NCI-H774 (cell line): ENCODE results near the gene LMTK3.

Experiments used
- DNase-seq: peaks from one replicate; lab custom pipeline; 2025; lab: John Stamatoyannopoulos, UW

LMTK3 gene, protein sequence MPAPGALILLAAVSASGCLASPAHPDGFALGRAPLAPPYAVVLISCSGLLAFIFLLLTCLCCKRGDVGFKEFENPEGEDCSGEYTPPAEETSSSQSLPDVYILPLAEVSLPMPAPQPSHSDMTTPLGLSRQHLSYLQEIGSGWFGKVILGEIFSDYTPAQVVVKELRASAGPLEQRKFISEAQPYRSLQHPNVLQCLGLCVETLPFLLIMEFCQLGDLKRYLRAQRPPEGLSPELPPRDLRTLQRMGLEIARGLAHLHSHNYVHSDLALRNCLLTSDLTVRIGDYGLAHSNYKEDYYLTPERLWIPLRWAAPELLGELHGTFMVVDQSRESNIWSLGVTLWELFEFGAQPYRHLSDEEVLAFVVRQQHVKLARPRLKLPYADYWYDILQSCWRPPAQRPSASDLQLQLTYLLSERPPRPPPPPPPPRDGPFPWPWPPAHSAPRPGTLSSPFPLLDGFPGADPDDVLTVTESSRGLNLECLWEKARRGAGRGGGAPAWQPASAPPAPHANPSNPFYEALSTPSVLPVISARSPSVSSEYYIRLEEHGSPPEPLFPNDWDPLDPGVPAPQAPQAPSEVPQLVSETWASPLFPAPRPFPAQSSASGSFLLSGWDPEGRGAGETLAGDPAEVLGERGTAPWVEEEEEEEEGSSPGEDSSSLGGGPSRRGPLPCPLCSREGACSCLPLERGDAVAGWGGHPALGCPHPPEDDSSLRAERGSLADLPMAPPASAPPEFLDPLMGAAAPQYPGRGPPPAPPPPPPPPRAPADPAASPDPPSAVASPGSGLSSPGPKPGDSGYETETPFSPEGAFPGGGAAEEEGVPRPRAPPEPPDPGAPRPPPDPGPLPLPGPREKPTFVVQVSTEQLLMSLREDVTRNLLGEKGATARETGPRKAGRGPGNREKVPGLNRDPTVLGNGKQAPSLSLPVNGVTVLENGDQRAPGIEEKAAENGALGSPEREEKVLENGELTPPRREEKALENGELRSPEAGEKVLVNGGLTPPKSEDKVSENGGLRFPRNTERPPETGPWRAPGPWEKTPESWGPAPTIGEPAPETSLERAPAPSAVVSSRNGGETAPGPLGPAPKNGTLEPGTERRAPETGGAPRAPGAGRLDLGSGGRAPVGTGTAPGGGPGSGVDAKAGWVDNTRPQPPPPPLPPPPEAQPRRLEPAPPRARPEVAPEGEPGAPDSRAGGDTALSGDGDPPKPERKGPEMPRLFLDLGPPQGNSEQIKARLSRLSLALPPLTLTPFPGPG (N-terminal part only)

DNA sequence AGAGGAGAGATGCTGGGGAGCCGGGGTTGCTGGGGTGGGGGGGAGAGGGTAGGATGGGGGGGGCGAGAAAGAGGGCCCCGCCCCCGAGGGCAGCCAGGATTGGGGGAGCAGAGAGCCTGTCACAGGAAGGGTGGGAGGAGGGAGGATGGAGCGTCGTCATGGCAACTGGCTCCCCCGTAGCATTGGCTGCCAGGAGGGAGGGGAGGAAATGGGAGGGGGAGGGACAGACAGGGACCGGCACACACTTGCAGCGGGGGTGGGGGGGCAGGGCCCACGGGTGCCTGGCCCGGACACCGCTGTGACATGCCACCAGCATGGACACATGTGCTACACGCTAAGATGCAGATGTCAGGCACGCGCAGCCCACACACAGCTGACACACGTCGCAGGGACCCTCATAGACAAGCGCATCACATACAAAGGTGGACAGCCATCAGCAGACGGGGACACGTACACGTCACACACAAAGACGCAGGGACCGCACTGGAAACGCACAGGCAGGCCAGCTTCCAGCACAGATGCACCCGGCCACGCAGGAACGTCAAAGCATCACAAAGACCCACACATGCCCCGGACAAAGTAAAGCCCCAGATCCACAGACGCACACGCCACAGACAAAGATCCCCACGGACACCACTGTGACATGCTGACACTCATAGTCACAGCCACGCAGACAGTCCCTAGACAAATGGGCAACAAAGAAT lies at the start of gene LMTK3:
TSS of gene LMTK3 (minus strand) at position 36 of the 704 bp plus-strand sequence. CDS start 259 bp downstream, outside the sequence.
- peak; percentile 29 for DNase-seq

DNA sequence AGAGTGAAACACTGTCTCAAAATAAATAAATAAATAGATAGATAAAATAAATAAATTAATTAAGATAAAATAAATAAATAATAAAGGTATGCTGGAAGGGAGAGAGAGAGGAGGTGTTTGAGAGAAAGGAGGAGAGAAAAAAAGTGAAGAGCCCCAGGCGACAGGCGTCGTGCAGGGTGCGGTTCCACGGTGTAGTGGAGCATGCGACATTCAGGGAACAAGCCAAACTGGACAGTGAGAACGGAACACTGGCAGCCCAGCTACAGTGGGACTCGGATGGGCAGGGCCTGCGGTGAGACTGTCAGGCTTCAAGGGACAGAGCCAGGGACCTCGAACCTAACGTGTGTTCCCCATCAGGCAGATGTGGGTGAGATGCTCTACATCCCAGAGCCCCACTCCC lies 49.8 kb upstream of the LMTK3 start:
- DNase-seq: no peak

DNA sequence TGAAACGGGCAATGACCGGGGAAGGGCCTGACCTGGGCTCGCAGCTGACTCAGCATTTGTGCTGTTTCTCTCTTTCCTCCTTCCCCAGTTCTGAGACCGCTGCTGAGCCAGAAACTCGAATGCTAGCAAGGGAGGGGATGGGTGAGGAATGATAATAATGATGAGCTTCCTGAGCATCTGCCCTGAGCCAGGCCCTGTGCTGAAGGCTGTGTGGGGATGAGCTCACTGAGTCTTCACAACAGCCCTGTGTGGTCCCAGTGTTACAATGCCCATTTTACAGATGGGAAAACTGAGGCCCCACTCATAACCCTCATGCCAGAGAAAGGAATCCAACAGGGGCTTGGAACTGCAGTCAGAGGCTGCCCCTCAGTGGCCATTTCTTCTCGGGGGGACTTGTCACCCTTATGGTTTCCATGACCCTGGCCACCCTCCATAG lies 48.5 kb upstream of the LMTK3 start:
- no peak for DNase-seq

DNA sequence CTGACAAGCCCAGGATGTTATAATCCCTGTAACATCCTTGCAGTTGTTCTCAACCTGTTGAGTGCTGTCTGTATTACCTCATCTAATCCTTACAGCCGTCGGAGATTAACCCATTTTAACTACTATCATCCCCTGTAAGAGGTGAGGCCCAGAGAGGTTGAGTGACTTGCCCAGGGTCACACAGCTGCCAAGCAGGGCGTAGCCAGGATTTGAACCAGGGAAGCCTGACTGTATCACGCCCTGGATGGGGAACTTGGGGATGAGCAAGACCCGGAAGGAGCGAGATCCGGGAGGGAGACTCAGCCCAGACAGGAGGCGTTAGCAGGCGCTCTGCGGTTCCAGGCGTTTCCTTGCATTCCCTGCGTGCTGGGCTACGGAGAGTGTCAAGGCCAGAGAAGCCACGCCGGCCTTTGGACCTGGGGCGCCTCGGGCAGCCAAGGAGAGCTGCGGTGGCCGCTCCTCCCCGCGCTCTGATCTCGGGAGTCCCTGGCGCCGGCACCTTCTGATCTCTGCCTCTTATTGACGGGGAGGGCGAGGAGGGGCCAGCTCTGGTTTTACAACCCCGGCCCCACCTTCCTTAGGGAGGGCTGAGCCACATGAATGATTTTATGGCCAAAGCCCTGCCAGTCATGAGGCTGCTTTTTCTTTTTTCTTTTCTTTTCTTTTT lies 46.5 kb upstream of the LMTK3 start:
- no peak for DNase-seq

GRCh38 chr19:48556825-48557224 lies 45.2 kb upstream of the LMTK3 start:
- DNase-seq: no peak

- no peak for DNase-seq
Observed at GRCh38 chr19:48556163-48556562, 44.5 kb upstream of the LMTK3 start.

DNA sequence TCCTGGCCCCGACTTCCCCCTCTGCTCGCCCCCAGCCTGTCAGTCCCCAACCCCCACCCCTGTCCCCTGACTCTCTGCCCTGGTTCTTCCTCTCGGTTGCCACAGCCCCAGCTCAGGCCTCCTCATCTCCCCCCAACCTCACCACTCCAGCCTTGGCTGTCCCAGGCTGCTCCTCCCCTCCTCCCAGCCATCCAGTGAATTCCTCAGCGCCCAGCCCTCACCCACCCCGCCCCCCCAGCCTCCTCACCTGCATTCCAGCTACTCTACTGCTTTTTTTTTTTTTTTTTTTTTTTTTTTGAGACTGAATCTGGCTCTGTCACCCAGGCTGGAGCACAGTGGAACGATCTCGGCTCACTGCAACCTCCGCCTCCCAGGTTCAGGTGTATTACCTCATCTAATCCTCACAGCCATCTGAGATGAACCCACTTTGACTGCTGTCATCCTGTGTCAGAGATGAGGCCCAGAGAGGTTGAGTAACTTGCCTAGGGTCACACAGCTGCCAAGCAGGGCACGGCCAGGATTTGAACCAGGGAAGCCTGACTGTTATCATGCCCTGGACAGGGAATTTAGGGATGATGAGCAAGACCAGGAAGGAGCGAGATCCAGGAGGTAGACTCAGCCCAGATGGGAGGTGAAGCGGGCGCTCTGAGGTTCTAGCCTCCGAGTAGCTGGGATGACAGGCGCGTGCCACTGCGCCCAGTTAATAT lies 42.9 kb upstream of the LMTK3 start:
- no peak for DNase-seq

- DNase-seq: no peak
Observed at GRCh38 chr19:48553676-48554384, 42.2 kb upstream of the LMTK3 start.

DNA sequence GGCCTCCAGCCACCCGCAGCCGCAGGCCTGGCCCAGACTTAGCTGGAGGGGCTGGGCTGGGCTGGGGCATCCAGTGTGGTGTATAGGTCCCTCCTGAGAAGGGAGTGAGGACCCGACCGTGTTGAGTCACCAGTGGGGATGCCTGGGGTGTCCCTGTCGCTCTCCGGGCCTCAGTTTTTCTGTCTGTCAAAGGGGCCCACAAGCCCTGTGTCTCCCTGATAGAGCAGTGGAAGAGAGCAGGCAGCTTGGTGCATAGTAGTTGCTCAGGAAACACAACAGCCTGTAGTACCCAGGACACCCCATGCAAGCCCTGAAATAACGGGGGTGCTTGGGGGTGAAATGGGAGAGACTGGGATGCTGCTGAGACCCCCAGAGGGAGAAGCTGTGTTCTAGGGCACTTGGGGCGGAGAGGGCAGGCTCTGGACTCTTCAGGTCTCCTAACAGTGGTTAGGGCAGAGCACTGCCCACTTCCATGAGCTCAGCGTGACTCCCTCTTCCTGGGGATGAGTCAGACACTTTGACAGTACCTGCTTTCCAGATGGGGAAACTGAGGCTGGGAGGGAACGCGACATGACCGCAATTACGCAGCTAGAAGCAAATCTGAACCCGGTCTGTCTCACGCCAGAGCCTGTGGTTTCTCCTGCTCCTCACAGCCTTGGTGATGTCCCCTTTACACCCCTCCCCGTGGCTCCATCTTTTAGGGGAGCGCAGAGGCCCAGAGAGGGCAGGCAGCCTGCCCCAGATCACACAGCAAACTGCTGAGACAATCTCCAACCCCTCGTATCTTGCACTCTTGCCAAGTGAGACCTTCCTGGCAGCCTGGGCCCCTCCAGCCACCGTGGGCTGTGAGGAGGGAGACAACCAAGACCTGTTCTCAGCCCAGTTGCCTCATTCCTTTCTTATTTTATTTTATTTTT lies 41.0 kb upstream of the LMTK3 start:
- no peak for DNase-seq

DNA sequence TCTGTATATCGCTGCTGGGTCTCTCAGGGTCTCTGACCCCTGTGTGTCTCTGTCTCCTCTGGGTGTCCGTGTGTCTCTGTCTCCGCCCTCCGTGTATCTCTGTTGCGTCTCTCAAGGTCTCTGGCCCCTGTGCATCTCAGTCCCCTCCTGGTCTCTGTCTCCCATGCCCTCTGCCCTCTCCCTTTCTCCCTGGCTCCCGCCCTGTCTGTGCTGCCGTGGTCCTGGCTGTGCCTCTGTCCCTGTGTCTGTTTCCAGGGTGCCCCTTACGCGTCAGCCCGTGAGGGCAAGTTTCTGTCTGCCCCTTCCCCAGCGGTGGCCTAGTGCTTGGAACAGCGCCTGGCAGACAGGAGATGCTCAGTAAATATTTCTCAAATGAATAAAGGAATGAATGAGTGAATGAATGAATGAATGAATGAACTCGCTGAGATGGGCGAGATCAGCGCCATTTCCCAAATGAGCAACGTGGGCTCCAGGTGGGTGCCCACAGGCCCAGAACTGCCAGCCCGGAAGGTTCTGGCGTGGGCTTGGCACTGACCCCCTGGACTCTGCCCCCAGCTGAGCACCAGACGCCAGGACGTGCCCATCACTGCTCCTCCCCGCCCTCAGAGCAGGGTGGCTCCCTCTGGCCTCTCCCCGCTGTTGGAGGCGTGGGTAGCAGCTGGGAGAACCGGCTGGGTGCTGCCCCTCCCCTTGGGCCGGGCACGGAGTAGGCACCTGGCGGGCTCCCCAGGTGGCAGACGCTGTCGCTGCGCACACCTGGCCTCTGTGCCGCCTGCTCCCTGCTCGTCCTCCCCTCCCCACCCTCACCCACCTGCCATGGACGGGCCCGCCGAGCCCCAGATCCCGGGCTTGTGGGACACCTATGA lies 40.0 kb upstream of the LMTK3 start, which contains the start of gene SULT2B1:
TSS of gene SULT2B1 (plus strand) at position 736 of the 866 bp plus-strand sequence. CDS start at position 817, 81 bp downstream.
- DNase-seq: peak; percentile 89

GRCh38 chr19:48549380-48549779 lies 37.7 kb upstream of the LMTK3 start:
- DNase-seq: no peak

DNA sequence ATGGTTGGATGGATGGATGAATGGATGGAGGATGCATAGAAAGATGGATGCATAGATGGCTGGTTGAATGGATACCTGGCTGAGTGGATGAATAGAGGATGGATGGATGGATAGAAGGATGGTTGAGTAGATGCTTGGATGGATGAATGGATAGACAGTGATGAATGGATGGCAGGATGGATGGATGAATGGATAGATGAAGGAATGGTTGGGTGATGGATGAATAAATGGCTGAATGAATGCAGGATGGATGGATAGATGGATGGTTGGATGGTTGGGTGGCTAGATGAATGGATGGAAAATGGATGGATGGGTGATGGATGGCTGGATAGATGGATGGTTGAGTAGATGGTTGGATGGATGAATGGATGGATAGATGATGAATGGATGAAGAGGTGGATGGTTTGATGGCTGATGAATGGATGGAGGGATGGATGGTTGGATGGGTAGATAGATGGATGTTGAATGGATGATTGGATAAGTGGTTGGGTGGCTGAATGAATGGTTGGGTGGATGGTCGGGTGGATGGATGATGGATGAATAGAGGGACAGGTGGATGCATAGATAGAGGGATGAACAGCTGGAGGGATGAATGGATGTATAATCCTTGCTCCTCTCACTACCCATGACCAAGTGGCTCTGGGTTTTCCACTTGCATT lies 36.7 kb upstream of the LMTK3 start:
- DNase-seq: no peak

GRCh38 chr19:48547722-48548121 lies 36.1 kb upstream of the LMTK3 start:
- DNase-seq: no peak

DNA sequence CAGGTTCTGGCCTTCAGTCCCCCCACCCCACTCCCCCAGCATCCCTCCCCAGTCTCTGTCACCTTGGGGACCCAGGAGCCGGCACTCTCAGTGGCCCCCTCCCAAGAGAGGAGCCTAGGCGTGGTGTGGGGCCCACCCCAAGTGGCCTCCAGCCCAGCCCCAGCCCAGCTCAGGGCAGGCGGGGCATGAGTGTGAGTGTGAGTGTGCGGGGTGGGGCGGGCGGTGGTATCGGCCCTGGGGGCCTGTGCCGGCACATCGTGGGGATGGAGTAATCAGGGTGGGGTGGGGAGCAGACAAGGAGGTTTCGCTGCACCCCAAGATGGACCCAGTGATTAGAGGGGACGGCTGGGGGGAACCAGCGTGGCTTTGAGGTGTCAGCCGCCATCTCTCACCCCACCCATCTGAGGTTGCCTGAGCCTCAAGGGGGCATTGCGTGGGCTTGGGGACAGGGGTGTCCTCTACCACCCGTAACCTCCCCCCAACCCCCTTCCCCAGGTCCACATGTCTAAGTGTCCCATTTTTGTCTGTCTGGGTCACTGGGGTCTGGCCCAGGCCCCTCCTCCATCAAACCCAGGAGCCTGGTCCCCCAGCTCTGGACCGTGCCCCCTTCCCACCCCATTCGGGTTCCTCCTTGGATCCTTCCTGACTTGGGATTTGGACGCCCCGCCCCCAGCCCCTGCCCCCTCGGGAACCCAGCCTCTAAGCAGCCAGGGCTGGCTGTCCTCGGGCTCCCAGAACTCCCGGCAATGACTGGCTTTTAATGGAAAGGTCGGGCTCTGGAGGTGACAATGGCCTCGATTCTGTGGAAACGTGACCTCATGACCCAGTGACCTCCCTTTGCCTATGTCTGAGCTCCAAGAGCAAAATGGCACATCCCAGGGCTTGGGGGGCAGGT lies 33.5 kb upstream of the LMTK3 start:
- DNase-seq: no peak

DNA sequence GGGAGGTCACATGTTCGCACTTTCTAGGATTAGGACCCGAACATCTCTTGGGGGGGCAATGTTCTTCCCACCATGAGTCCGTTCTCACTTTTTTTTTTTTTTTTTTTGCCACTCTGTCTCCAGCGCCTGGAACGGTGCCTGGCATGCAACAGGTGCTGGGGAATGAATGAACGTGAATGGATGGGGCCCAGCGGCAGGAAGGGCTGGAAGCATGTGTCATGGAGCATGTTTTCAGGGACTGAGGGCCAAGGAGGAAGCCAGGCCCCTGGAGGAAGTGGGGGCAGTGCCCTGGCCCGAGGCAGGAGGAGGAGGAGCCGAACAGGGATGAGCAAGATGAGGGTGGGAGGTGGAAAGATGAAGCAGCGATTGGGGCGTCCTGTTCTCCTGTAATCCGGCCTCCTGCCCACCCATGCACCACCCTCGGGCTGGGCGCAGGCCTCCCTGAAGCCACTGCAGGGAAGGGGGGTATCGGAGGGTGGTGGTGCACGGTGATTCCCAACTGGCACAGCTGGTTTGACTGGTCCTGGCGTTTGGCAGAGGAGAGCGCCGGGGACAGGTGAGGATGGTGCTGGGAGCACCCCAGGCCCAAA lies 31.6 kb upstream of the LMTK3 start:
- peak; percentile 29 for DNase-seq
